Gastroesophageal sphincter (tissue), 3 donors: Measurements from ENCODE around the gene FBXO8.

Source experiments
- POLR2A ChIP-seq, 2 donors: fragments of 450-650 bp; IDR thresholded peaks; one replicate each; pipeline ENCODE4 v1.6.1; 2017; ENCODE audit warnings: antibody characterized with exemption in 2 of 2, mild to moderate bottlenecking in 2 of 2, moderate library complexity in 1 of 2
- POLR2AphosphoS5 ChIP-seq: sonication (generic); formaldehyde crosslinking; IDR thresholded peaks from one replicate; pipeline ENCODE4 v1.6.1; 2017; ENCODE audit warnings: antibody characterized with exemption
- TF ChIP-seq, protein P1 (sequence below), 4 experiments: fragments of 200-600 bp in 2 of 4; fragments of 450-650 bp in 2 of 4; sonication (generic) in 1 of 4; IDR thresholded peaks; one replicate each; pipeline ENCODE4 v1.5.1; 2017 to 2019; ENCODE audit warnings: antibody characterized with exemption in 4 of 4, mild to moderate bottlenecking in 2 of 4, moderate library complexity in 2 of 4

DNA sequence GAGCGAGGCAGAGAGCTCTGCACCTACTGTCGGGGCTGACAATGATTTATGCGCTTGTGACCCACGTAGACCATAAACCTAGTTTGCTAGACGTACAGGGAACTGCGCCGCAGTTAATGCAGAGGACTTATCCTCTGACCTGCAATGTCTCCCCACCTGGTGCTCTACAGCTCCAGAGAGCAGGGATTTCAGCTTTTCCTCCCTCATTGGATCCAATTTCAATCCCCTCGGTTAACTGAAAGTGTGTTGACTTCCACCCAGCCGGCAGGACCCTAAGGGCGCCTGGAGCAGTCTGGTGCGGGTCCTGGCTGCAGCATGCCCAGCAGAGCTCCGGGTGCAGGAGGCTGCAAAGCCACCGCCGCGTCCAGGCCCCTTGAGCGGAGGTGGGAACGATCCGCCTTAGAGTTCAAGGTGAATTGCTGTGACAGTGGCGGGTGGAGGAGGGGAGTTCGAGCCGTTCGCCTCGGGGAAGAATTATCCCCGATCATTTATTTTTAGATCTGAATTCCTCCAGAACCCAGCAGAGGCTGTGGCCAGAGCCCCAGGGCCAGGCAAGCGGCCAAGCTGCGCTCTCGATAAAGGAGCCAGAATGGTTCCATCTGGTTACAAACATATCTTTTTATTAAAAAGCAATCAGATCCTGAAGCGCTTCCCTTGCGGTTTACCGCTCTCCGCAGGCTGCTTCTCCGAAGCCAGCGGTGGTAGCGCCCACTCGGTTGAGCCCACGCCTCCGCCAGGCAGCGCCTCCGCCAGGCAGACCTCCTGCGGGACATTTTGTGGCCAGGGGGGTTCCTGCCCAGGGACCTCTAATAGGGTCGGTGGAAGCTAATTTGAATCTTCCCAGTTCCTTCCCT lies 66.0 kb downstream of the FBXO8 start:
- TF ChIP-seq, protein P1, sequence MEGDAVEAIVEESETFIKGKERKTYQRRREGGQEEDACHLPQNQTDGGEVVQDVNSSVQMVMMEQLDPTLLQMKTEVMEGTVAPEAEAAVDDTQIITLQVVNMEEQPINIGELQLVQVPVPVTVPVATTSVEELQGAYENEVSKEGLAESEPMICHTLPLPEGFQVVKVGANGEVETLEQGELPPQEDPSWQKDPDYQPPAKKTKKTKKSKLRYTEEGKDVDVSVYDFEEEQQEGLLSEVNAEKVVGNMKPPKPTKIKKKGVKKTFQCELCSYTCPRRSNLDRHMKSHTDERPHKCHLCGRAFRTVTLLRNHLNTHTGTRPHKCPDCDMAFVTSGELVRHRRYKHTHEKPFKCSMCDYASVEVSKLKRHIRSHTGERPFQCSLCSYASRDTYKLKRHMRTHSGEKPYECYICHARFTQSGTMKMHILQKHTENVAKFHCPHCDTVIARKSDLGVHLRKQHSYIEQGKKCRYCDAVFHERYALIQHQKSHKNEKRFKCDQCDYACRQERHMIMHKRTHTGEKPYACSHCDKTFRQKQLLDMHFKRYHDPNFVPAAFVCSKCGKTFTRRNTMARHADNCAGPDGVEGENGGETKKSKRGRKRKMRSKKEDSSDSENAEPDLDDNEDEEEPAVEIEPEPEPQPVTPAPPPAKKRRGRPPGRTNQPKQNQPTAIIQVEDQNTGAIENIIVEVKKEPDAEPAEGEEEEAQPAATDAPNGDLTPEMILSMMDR (IDR thresholded peaks at IDR 0.05) = no peak
- TF ChIP-seq POLR2A (IDR thresholded peaks at IDR 0.05) = no peak
- no peak for TF ChIP-seq POLR2AphosphoS5
